NCI-H510A treated with DMSO at 0.1 percent for 48 hours (cell line): ENCODE measurements around the gene KLF3.
"Not testable (repeated sequence)": the region's sequence is repeated elsewhere in the genome, so short reads cannot be mapped to it uniquely, and the experiment has no call there.

Experiments
- DNase-seq: peaks from one replicate; lab custom pipeline; 2025; lab: John Stamatoyannopoulos, UW

KLF3 gene

GRCh38 chr4:38663801-38664705, at the start of gene KLF3:
KLF3 (plus strand) TSS chr4:38664199; CDS start chr4:38680626, 16,427 bp downstream.
- DNase-seq: peak; percentile 69

GRCh38 chr4:38614231-38614630, 49.8 kb upstream of the KLF3 start:
- no peak for DNase-seq

- DNase-seq: no peak
Observed at GRCh38 chr4:38615847-38616246, 48.2 kb upstream of the KLF3 start.

- no peak for DNase-seq
Observed at GRCh38 chr4:38618505-38618904, 45.5 kb upstream of the KLF3 start.

- DNase-seq: no peak
Observed at GRCh38 chr4:38619316-38619715, 44.7 kb upstream of the KLF3 start.

GRCh38 chr4:38620065-38620464, 43.9 kb upstream of the KLF3 start:
- no peak for DNase-seq

GRCh38 chr4:38620527-38621027, 43.4 kb upstream of the KLF3 start:
- no peak for DNase-seq

- peak; percentile 87 for DNase-seq
Observed at GRCh38 chr4:38621028-38621684, 42.8 kb upstream of the KLF3 start.

- DNase-seq: no peak
Observed at GRCh38 chr4:38621831-38622230, 42.2 kb upstream of the KLF3 start.

GRCh38 chr4:38622340-38622739, 41.7 kb upstream of the KLF3 start:
- DNase-seq: not testable (repeated sequence)

- DNase-seq: no peak
Observed at GRCh38 chr4:38623260-38623659, 40.7 kb upstream of the KLF3 start.

GRCh38 chr4:38624311-38624710, 39.7 kb upstream of the KLF3 start:
- no peak for DNase-seq

- no peak for DNase-seq
Observed at GRCh38 chr4:38625508-38625907, 38.5 kb upstream of the KLF3 start.

GRCh38 chr4:38626901-38627444, 37.0 kb upstream of the KLF3 start:
- not testable (repeated sequence) for DNase-seq

- no peak for DNase-seq
Observed at GRCh38 chr4:38630519-38630918, 33.5 kb upstream of the KLF3 start.

- DNase-seq: no peak
Observed at GRCh38 chr4:38634047-38634759, 29.8 kb upstream of the KLF3 start.

GRCh38 chr4:38639242-38639641, 24.8 kb upstream of the KLF3 start:
- DNase-seq: no peak

GRCh38 chr4:38641811-38642210, 22.2 kb upstream of the KLF3 start:
- DNase-seq: no peak

- no peak for DNase-seq
Observed at GRCh38 chr4:38644201-38644600, 19.8 kb upstream of the KLF3 start.

GRCh38 chr4:38647101-38647819, 16.7 kb upstream of the KLF3 start:
- no peak for DNase-seq

GRCh38 chr4:38650133-38650532, 13.9 kb upstream of the KLF3 start:
- DNase-seq: no peak
